MM.1S (cell line): ENCODE data around the gene NUAK2.

Source experiments
- DNase-seq: peaks from one replicate; pipeline ENCODE4 v3.0.0-alpha.2; 2015
- H2AFZ ChIP-seq: fragments of 300-600 bp; sonication (generic); 2 replicates; pipeline ENCODE4 v1.6.0; 2016; ENCODE audit warnings: antibody characterized with exemption, low read length
- H3F3A ChIP-seq: fragments of 300-600 bp; sonication (generic); 2 replicates; pipeline ENCODE4 v1.6.1; 2016; ENCODE audit warnings: mild to moderate bottlenecking, antibody characterized with exemption, low read length, moderate library complexity, mixed read lengths; ENCODE audit not compliant: insufficient read depth
- H3K27ac ChIP-seq: fragments of 300-600 bp; sonication (generic); 2 replicates; pipeline ENCODE4 v1.5.1; 2016; ENCODE audit warnings: mild to moderate bottlenecking, low read length
- H3K27me3 ChIP-seq: fragments of 300-600 bp; sonication (generic); replicated peaks from 2 replicates; pipeline ENCODE4 v1.6.0; 2016; ENCODE audit warnings: low read length; ENCODE audit not compliant: insufficient read depth
- H3K36me3 ChIP-seq: fragments of 300-600 bp; sonication (generic); replicated peaks from 2 replicates; pipeline ENCODE4 v1.6.1; 2016; ENCODE audit warnings: mild to moderate bottlenecking, low read length, mixed read lengths; ENCODE audit not compliant: insufficient read depth
- H3K4me1 ChIP-seq: fragments of 300-600 bp; sonication (generic); 2 replicates; pipeline ENCODE4 v1.6.1; 2016; ENCODE audit warnings: low read length, mixed read lengths
- H3K4me2 ChIP-seq: fragments of 300-600 bp; sonication (generic); 2 replicates; pipeline ENCODE4 v1.6.0; 2016; ENCODE audit warnings: low read depth, low read length
- H3K4me3 ChIP-seq: fragments of 300-600 bp; sonication (generic); 2 replicates; pipeline ENCODE4 v1.5.1; 2016; ENCODE audit warnings: low read length, mixed read lengths
- H3K79me2 ChIP-seq: fragments of 300-600 bp; sonication (generic); 2 replicates; pipeline ENCODE4 v1.6.1; 2016; ENCODE audit warnings: mixed run types, low read length, mixed read lengths
- H3K9ac ChIP-seq: fragments of 300-600 bp; sonication (generic); 2 replicates; pipeline ENCODE4 v1.6.1; 2016; ENCODE audit warnings: low read length, mixed read lengths
- H3K9me2 ChIP-seq: fragments of 300-600 bp; sonication (generic); replicated peaks from 2 replicates; pipeline ENCODE4 v1.6.1; 2016; ENCODE audit warnings: mild to moderate bottlenecking, low read length, mixed read lengths; ENCODE audit not compliant: insufficient read depth
- H3K9me3 ChIP-seq: fragments of 300-600 bp; sonication (generic); replicated peaks from 2 replicates; pipeline ENCODE4 v1.6.1; 2016; ENCODE audit warnings: mild to moderate bottlenecking, low read length, mixed read lengths; ENCODE audit not compliant: insufficient read depth
- H4K20me1 ChIP-seq: fragments of 300-600 bp; sonication (generic); 2 replicates; pipeline ENCODE4 v1.6.1; 2016; ENCODE audit warnings: mild to moderate bottlenecking, low read length, moderate library complexity, mixed read lengths; ENCODE audit not compliant: insufficient read depth
- EZH2 ChIP-seq: fragments of 300-600 bp; sonication (generic); optimal IDR thresholded peaks from 2 replicates; pipeline ENCODE3; 2017; ENCODE audit warnings: low read depth, mild to moderate bottlenecking, antibody characterized with exemption, low read length, mixed read lengths
- EZH2phosphoT487 ChIP-seq: fragments of 300-600 bp; sonication (generic); IDR thresholded peaks from 2 replicates; pipeline ENCODE4 v1.6.1; 2018; ENCODE audit warnings: antibody characterized with exemption, low read length
- TF ChIP-seq, protein P1 (sequence below): fragments of 300-600 bp; sonication (generic); IDR thresholded peaks from 2 replicates; pipeline ENCODE4 v1.5.1; 2016; ENCODE audit warnings: antibody characterized with exemption, low read length, mixed read lengths

NUAK2 gene

DNA sequence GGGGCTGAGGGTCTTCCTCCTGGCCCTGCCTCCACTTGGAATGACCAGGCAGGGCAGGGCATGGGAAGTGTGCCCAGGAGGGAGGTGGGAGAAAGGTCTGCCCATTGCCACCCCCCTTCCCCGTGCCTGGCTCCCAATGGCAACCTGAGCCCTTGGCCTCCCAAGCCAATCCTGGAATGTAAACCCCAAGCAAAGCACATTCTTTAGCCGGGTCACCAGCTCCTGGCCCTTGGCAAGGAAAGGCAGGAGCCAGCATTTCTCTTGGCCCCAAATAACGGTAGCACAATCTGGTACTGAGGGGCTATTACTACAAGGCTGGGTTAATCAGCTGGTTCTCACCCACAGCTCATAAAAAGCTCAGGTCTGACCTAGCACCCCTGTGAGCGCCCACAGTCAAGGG is 6.9 kb upstream of the NUAK2 start:
- TF ChIP-seq EZH2 (no peak), EZH2phosphoT487 (no peak)
- TF ChIP-seq, protein P1, sequence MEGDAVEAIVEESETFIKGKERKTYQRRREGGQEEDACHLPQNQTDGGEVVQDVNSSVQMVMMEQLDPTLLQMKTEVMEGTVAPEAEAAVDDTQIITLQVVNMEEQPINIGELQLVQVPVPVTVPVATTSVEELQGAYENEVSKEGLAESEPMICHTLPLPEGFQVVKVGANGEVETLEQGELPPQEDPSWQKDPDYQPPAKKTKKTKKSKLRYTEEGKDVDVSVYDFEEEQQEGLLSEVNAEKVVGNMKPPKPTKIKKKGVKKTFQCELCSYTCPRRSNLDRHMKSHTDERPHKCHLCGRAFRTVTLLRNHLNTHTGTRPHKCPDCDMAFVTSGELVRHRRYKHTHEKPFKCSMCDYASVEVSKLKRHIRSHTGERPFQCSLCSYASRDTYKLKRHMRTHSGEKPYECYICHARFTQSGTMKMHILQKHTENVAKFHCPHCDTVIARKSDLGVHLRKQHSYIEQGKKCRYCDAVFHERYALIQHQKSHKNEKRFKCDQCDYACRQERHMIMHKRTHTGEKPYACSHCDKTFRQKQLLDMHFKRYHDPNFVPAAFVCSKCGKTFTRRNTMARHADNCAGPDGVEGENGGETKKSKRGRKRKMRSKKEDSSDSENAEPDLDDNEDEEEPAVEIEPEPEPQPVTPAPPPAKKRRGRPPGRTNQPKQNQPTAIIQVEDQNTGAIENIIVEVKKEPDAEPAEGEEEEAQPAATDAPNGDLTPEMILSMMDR, result no peak
- Histone ChIP-seq H3K79me2 (no peaks in the 10 kb centered on the region), H3K27me3 (no peaks in the 10 kb centered on the region), H3K9me3 (no peaks in the 10 kb centered on the region), H3K36me3 (no peaks in the 10 kb centered on the region), H3K27ac (no peak overlapping the region), H3K9me2 (no peaks in the 10 kb centered on the region), H3F3A (no peaks in the 10 kb centered on the region; the same call in 1 of the 2 replicates), H2AFZ (no peak overlapping the region), H4K20me1 (no peaks in the 10 kb centered on the region), H3K9ac (no peak overlapping the region), H3K4me2 (no peak overlapping the region), H3K4me1 (peaks cover 14% of the 10 kb centered on the region), H3K4me3 (no peak overlapping the region)
- DNase-seq, result no peak

DNA sequence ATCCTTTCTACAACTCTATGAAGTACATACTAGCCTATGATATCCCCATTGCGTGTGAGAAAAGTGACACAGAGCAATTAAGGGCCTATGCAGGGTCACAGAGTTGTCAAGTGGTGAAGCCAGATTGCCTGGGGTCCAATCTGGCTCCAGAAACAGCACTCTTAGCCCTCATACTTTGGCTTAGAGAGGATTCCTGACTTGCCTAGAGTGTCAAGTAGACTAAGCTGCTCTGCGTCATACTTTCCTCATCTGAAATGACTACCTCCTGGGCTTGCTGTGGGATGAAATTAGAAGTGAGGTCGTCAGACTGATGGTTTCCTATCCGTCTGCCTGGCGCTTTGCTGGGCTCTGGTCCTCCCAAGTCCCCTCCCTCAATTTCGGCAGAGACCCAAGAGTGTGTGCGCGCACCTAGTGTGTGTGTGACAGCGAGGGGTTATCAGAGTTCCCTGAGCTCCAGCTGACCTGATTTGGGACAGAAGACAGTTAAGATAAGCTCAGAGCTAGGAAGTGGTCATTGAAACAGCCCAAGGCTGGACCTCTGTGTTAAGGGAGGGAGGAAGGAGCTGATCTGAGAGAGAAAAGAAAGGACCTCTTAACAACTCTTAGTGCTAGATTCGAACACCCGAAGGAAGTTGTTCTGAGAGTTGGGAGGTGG is 5.4 kb upstream of the NUAK2 start:
- Histone ChIP-seq H3F3A (no peaks in the 10 kb centered on the region; the same call in 1 of the 2 replicates), H3K4me3 (no peak overlapping the region), H3K9me3 (no peaks in the 10 kb centered on the region), H3K4me2 (no peak overlapping the region), H3K36me3 (no peaks in the 10 kb centered on the region), H3K27me3 (no peaks in the 10 kb centered on the region), H3K9me2 (no peaks in the 10 kb centered on the region), H4K20me1 (no peaks in the 10 kb centered on the region), H3K27ac (no peak overlapping the region), H3K9ac (no peak overlapping the region), H3K79me2 (no peaks in the 10 kb centered on the region), H3K4me1 (peaks cover 16% of the 10 kb centered on the region), H2AFZ (no peak overlapping the region)
- TF ChIP-seq EZH2 (no peak), EZH2phosphoT487 (no peak)
- TF ChIP-seq, protein P1, result no peak
- DNase-seq, result no peak

DNA sequence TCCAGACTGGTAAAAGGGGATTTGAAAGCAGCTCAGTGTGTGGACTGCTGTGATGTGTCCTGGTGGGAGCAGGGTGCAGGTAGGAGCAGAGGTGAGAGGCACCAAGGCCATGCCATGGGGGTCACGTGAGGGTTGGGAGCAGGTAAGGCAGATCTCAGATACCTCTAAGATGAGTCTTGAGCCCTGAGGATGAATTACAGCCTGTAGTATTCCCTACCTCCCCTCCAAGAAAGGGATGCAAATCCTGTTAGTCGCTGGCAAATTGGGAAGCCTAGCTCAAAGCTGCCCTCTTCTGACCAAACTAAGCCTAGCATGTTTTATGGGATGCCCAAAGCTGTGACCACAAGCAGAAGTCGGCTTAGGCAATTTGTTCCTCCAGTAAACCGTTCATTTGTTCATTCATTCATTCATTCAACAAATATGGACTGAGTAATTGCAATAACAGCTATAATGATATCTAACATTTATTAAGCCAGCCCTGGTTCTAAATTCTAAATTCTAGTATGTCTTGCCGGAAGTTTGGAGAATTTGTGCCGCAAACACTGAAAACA is 3.9 kb upstream of the NUAK2 start:
- Histone ChIP-seq H3K79me2 (peaks cover 11% of the 10 kb centered on the region), H4K20me1 (no peaks in the 10 kb centered on the region), H3K36me3 (no peaks in the 10 kb centered on the region), H2AFZ (no peak overlapping the region), H3K4me3 (no peak overlapping the region), H3K9me3 (no peaks in the 10 kb centered on the region), H3K4me1 (peaks cover 18% of the 10 kb centered on the region), H3K27me3 (no peaks in the 10 kb centered on the region), H3K9ac (no peak overlapping the region), H3K9me2 (no peaks in the 10 kb centered on the region), H3F3A (peaks cover 2% of the 10 kb centered on the region; the same call in 1 of the 2 replicates), H3K27ac (no peak overlapping the region), H3K4me2 (no peak overlapping the region)
- TF ChIP-seq, protein P1, result peak; percentile 84
- TF ChIP-seq EZH2phosphoT487, result no peak
- DNase-seq, result peak; percentile 67
